Measurements from ENCODE around the gene FURIN.
"Not testable (repeated sequence)": the region's sequence is repeated elsewhere in the genome, so short reads cannot be mapped to it uniquely, and the experiment has no call there.

The FURIN gene

GRCh38 chr15:90916461-90916860 is 48.1 kb downstream of the FURIN start:
- DNase-seq (ENCODE audit: low read depth) = no peak

GRCh38 chr15:90917569-90917968 is 49.2 kb downstream of the FURIN start:
- DNase-seq (ENCODE audit: low read depth) = no peak

GRCh38 chr15:90918034-90918788 is 49.8 kb downstream of the FURIN start:
- DNase-seq (ENCODE audit: low read depth) = no peak

- DNase-seq (ENCODE audit: low read depth) = no peak
These were observed 50.4 kb downstream of the FURIN start for GRCh38 chr15:90918835-90919234.

- no peak for DNase-seq (ENCODE audit: low read depth)
These were observed 53.5 kb downstream of the FURIN start for GRCh38 chr15:90921887-90922286.

- not testable (repeated sequence) for DNase-seq (ENCODE audit: low read depth)
These were observed 54.4 kb downstream of the FURIN start for GRCh38 chr15:90922712-90923322.

- no peak for DNase-seq (ENCODE audit: low read depth)
These were observed 56.0 kb downstream of the FURIN start for GRCh38 chr15:90924375-90924774.

GRCh38 chr15:90926766-90927165 is 58.4 kb downstream of the FURIN start:
- DNase-seq (ENCODE audit: low read depth) = not testable (repeated sequence)

- DNase-seq (ENCODE audit: low read depth) = not testable (repeated sequence)
These were observed 59.7 kb downstream of the FURIN start for GRCh38 chr15:90928106-90928505.

- peak; percentile 9 for DNase-seq (ENCODE audit: low read depth)
These were observed 61.0 kb downstream of the FURIN start for GRCh38 chr15:90929246-90930019.

- DNase-seq (ENCODE audit: low read depth) = peak; percentile 18
These were observed 62.6 kb downstream of the FURIN start for GRCh38 chr15:90930861-90931574.

GRCh38 chr15:90931575-90931827 is 63.1 kb downstream of the FURIN start:
- no peak for DNase-seq (ENCODE audit: low read depth)

GRCh38 chr15:90931828-90932659 is 63.7 kb downstream of the FURIN start, which contains the start of gene HDDC3:
TSS of gene HDDC3 (minus strand) at chr15:90932549. CDS start at chr15:90932540, 9 bp downstream.
- peak; percentile 86 for DNase-seq (ENCODE audit: low read depth)

- DNase-seq (ENCODE audit: low read depth) = no peak
These were observed 64.2 kb downstream of the FURIN start for GRCh38 chr15:90932660-90932991.

All from ELR (cell line).